HEK293 (cell line): ENCODE measurements around the gene NPHP1.

Source experiments
- CTCF ChIA-PET: fragments of 350-600 bp; formaldehyde crosslinking; extraction: SDS; loops from one replicate; lab custom pipeline; 2021; ENCODE audit warnings: antibody characterized with exemption; lab: Yijun Ruan, JAX
- POLR2A ChIA-PET: fragments of 300-600 bp; formaldehyde crosslinking; extraction: SDS; loops from one replicate; lab custom pipeline; 2020; ENCODE audit warnings: antibody characterized with exemption, inconsistent platforms; lab: Yijun Ruan, JAX
- H3K27ac ChIP-seq: fragments of 200-500 bp; sonication (Bioruptor generic); 2 replicates; pipeline ENCODE4 v1.5.1; 2014; ENCODE audit warnings: low read depth, low read length, control low read depth, inconsistent platforms; ENCODE audit errors: extremely low read depth
- H3K36me3 ChIP-seq, 2 experiments: fragments of 200-500 bp in 1 of 2; sonication (Bioruptor generic) in 1 of 2; 1 replicate in 1 of 2; 2 replicates in 1 of 2; pipeline ENCODE4 v1.5.1; 2014 to 2017; ENCODE audit warnings: inconsistent platforms in 2 of 2, low read length in 2 of 2; ENCODE audit not compliant: control insufficient read depth in 2 of 2, insufficient read depth in 1 of 2
- H3K4me1 ChIP-seq: fragments of 200-500 bp; sonication (Bioruptor generic); 2 replicates; pipeline ENCODE4 v1.5.1; 2014; ENCODE audit warnings: mild to moderate bottlenecking, low read length, inconsistent platforms; ENCODE audit not compliant: control insufficient read depth, insufficient read depth
- H3K4me3 ChIP-seq: 2 replicates; pipeline ENCODE4 v1.5.1; 2011; ENCODE audit warnings: low read depth, mild to moderate bottlenecking, control low read depth, low read length, moderate library complexity
- H3K9me3 ChIP-seq: fragments of 200-500 bp; sonication (Bioruptor generic); 2 replicates; pipeline ENCODE4 v1.5.1; 2014; ENCODE audit warnings: low read depth, low read length, inconsistent platforms; ENCODE audit not compliant: control insufficient read depth, insufficient read depth
- FEZF1 ChIP-seq: fragments of 450-650 bp; formaldehyde crosslinking; IDR thresholded peaks from 2 replicates; pipeline ENCODE4 v1.5.1; 2016; ENCODE audit warnings: missing biosample characterization, missing genetic modification characterization
- GLI4 ChIP-seq: fragments of 450-650 bp; formaldehyde crosslinking; IDR thresholded peaks from 2 replicates; pipeline ENCODE4 v1.5.1; 2016; ENCODE audit warnings: missing biosample characterization, missing genetic modification characterization
- HOXA7 ChIP-seq: sonication (generic); formaldehyde crosslinking; IDR thresholded peaks from 2 replicates; pipeline ENCODE4 v1.8.1; 2022; ENCODE audit warnings: missing genetic modification reagents, borderline replicate concordance
- KLF1 ChIP-seq: fragments of 450-650 bp; formaldehyde crosslinking; IDR thresholded peaks from 2 replicates; pipeline ENCODE4 v1.5.1; 2016; ENCODE audit warnings: missing biosample characterization, missing genetic modification characterization
- KLF7 ChIP-seq: fragments of 450-650 bp; formaldehyde crosslinking; IDR thresholded peaks from 2 replicates; pipeline ENCODE4 v1.5.1; 2016; ENCODE audit warnings: missing biosample characterization, missing genetic modification characterization, borderline replicate concordance
- MEIS1 ChIP-seq: sonication (generic); formaldehyde crosslinking; IDR thresholded peaks from 2 replicates; pipeline ENCODE4 v1.8.1; 2022; ENCODE audit warnings: missing genetic modification reagents, mild to moderate bottlenecking, borderline replicate concordance
- MZF1 ChIP-seq: fragments of 450-650 bp; formaldehyde crosslinking; IDR thresholded peaks from 2 replicates; pipeline ENCODE4 v1.5.1; 2017; ENCODE audit warnings: missing biosample characterization, missing genetic modification characterization, borderline replicate concordance
- ZBTB7A ChIP-seq: fragments of 450-650 bp; formaldehyde crosslinking; IDR thresholded peaks from 2 replicates; pipeline ENCODE4 v1.5.1; 2016; ENCODE audit warnings: low read depth, missing biosample characterization, missing genetic modification characterization
- ZIC2 ChIP-seq: fragments of 450-650 bp; formaldehyde crosslinking; IDR thresholded peaks from 2 replicates; pipeline ENCODE4 v1.5.1; 2016; ENCODE audit warnings: missing biosample characterization, missing genetic modification characterization
- ZNF202 ChIP-seq: fragments of 450-650 bp; formaldehyde crosslinking; IDR thresholded peaks from 2 replicates; pipeline ENCODE4 v1.5.1; 2016; ENCODE audit warnings: missing biosample characterization, missing genetic modification characterization, borderline replicate concordance
- ZNF223 ChIP-seq: fragments of 450-650 bp; formaldehyde crosslinking; IDR thresholded peaks from 2 replicates; pipeline ENCODE4 v1.5.1; 2016; ENCODE audit warnings: missing biosample characterization, missing genetic modification characterization
- ZNF311 ChIP-seq: fragments of 450-650 bp; formaldehyde crosslinking; IDR thresholded peaks from 2 replicates; pipeline ENCODE4 v1.5.1; 2017; ENCODE audit warnings: missing biosample characterization, missing genetic modification characterization, borderline replicate concordance
- ZNF555 ChIP-seq: fragments of 450-650 bp; formaldehyde crosslinking; conservative IDR thresholded peaks from 2 replicates; pipeline ENCODE4 v1.5.1; 2017; ENCODE audit warnings: missing biosample characterization, mild to moderate bottlenecking, missing genetic modification characterization, inconsistent platforms
- ZNF600 ChIP-seq: fragments of 450-650 bp; formaldehyde crosslinking; IDR thresholded peaks from 2 replicates; pipeline ENCODE4 v1.5.1; 2016; ENCODE audit warnings: missing biosample characterization, missing genetic modification characterization
- ZNF792 ChIP-seq: fragments of 450-650 bp; formaldehyde crosslinking; IDR thresholded peaks from 2 replicates; pipeline ENCODE4 v1.5.1; 2016; ENCODE audit warnings: missing biosample characterization, missing genetic modification characterization
- TF ChIP-seq, protein P1 (sequence below): fragments of 450-650 bp; formaldehyde crosslinking; IDR thresholded peaks from 2 replicates; pipeline ENCODE4 v1.5.1; 2016; ENCODE audit warnings: missing biosample characterization, missing genetic modification characterization
- TF ChIP-seq, protein P2 (sequence below): fragments of 450-650 bp; formaldehyde crosslinking; conservative IDR thresholded peaks from 2 replicates; pipeline ENCODE4 v1.5.1; 2016; ENCODE audit warnings: low read depth, missing biosample characterization, missing genetic modification characterization
- TF ChIP-seq, protein P3 (sequence below): fragments of 450-650 bp; formaldehyde crosslinking; optimal IDR thresholded peaks from 2 replicates; pipeline ENCODE3; 2016; ENCODE audit warnings: missing biosample characterization, mild to moderate bottlenecking, missing genetic modification characterization
- TF ChIP-seq, protein P4 (sequence below): fragments of 450-650 bp; formaldehyde crosslinking; IDR thresholded peaks from 2 replicates; pipeline ENCODE4 v1.5.1; 2016; ENCODE audit warnings: missing biosample characterization, missing genetic modification characterization, borderline replicate concordance
- TF ChIP-seq, protein P5 (sequence below): IDR thresholded peaks from 2 replicates; pipeline ENCODE4 v1.6.1; 2011; ENCODE audit warnings: mild to moderate bottlenecking, low read depth, low read length, borderline replicate concordance

NPHP1 gene

DNA sequence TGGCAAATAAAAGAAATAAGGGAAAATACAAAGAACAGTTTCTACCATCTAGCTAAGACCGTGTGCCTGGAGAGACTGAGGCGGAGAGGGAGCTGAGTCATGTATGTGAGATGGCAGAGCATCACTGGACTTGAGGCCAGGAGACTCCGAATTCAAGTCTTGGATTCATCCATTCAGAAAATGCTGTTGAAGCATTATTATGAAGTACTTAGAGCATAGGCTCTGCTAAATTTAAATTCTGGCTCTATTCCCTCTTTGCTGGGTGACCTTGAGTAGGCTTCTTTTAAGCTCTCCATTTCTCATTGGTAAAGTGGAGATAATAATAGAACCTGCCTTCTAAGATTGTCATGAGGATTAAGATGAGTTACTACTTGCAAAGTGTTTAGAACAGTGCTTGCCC, 34.7 kb downstream of the NPHP1 start:
- Histone ChIP-seq H3K9me3 (no peaks in the 10 kb centered on the region), H3K4me3 (no peak overlapping the region), H3K36me3 (no peaks in the 10 kb centered on the region), H3K4me1 (no peaks in the 10 kb centered on the region), H3K27ac (no peak overlapping the region)
- POLR2A ChIA-PET, result no interaction called here
- CTCF ChIA-PET, result interaction anchor here (0.7 to 1.7 kb wide), 3 partner anchors 8 to 13 kb away, joined by 3 to 12 read pairs (median 3); no protein-coding TSS in a partner anchor
- no peak for TF ChIP-seq ZNF600 (tag by site-specific recombination)
- TF ChIP-seq ZBTB7A, result no peak
- no peak for TF ChIP-seq ZNF792 (tag by site-specific recombination)
- TF ChIP-seq ZNF555, result no peak
- TF ChIP-seq, protein P1, sequence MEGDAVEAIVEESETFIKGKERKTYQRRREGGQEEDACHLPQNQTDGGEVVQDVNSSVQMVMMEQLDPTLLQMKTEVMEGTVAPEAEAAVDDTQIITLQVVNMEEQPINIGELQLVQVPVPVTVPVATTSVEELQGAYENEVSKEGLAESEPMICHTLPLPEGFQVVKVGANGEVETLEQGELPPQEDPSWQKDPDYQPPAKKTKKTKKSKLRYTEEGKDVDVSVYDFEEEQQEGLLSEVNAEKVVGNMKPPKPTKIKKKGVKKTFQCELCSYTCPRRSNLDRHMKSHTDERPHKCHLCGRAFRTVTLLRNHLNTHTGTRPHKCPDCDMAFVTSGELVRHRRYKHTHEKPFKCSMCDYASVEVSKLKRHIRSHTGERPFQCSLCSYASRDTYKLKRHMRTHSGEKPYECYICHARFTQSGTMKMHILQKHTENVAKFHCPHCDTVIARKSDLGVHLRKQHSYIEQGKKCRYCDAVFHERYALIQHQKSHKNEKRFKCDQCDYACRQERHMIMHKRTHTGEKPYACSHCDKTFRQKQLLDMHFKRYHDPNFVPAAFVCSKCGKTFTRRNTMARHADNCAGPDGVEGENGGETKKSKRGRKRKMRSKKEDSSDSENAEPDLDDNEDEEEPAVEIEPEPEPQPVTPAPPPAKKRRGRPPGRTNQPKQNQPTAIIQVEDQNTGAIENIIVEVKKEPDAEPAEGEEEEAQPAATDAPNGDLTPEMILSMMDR (tag by site-specific recombination), result no peak
- no peak for TF ChIP-seq KLF1 (tag by site-specific recombination)
- TF ChIP-seq, protein P2, sequence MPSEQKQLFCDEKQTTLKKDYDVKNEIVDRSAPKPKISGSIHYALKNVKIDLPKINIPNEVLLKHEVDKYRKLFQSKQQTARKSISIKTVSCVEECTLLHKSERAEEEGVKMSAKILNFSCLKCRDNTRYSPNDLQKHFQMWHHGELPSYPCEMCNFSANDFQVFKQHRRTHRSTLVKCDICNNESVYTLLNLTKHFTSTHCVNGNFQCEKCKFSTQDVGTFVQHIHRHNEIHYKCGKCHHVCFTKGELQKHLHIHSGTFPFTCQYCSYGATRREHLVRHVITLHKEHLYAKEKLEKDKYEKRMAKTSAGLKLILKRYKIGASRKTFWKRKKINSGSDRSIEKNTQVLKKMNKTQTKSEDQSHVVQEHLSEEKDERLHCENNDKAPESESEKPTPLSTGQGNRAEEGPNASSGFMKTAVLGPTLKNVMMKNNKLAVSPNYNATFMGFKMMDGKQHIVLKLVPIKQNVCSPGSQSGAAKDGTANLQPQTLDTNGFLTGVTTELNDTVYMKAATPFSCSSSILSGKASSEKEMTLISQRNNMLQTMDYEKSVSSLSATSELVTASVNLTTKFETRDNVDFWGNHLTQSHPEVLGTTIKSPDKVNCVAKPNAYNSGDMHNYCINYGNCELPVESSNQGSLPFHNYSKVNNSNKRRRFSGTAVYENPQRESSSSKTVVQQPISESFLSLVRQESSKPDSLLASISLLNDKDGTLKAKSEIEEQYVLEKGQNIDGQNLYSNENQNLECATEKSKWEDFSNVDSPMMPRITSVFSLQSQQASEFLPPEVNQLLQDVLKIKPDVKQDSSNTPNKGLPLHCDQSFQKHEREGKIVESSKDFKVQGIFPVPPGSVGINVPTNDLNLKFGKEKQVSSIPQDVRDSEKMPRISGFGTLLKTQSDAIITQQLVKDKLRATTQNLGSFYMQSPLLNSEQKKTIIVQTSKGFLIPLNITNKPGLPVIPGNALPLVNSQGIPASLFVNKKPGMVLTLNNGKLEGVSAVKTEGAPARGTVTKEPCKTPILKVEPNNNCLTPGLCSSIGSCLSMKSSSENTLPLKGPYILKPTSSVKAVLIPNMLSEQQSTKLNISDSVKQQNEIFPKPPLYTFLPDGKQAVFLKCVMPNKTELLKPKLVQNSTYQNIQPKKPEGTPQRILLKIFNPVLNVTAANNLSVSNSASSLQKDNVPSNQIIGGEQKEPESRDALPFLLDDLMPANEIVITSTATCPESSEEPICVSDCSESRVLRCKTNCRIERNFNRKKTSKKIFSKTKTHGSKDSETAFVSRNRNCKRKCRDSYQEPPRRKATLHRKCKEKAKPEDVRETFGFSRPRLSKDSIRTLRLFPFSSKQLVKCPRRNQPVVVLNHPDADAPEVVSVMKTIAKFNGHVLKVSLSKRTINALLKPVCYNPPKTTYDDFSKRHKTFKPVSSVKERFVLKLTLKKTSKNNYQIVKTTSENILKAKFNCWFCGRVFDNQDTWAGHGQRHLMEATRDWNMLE (tag by site-specific recombination), result no peak
- TF ChIP-seq, protein P3, sequence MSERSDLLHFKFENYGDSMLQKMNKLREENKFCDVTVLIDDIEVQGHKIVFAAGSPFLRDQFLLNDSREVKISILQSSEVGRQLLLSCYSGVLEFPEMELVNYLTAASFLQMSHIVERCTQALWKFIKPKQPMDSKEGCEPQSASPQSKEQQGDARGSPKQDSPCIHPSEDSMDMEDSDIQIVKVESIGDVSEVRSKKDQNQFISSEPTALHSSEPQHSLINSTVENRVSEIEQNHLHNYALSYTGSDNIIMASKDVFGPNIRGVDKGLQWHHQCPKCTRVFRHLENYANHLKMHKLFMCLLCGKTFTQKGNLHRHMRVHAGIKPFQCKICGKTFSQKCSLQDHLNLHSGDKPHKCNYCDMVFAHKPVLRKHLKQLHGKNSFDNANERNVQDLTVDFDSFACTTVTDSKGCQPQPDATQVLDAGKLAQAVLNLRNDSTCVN, result no peak
- no peak for TF ChIP-seq HOXA7 (CRISPR knock-in tag)
- TF ChIP-seq GLI4 (tag by site-specific recombination), result no peak
- TF ChIP-seq, protein P4, sequence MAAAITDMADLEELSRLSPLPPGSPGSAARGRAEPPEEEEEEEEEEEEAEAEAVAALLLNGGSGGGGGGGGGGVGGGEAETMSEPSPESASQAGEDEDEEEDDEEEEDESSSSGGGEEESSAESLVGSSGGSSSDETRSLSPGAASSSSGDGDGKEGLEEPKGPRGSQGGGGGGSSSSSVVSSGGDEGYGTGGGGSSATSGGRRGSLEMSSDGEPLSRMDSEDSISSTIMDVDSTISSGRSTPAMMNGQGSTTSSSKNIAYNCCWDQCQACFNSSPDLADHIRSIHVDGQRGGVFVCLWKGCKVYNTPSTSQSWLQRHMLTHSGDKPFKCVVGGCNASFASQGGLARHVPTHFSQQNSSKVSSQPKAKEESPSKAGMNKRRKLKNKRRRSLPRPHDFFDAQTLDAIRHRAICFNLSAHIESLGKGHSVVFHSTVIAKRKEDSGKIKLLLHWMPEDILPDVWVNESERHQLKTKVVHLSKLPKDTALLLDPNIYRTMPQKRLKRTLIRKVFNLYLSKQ (tag by site-specific recombination), result no peak
- no peak for TF ChIP-seq ZNF223
- TF ChIP-seq ZNF311 (tag by site-specific recombination), result no peak
- no peak for TF ChIP-seq KLF7
- TF ChIP-seq ZIC2 (tag by site-specific recombination), result no peak
- TF ChIP-seq ZNF202 (tag by site-specific recombination), result no peak
- TF ChIP-seq, protein P5, sequence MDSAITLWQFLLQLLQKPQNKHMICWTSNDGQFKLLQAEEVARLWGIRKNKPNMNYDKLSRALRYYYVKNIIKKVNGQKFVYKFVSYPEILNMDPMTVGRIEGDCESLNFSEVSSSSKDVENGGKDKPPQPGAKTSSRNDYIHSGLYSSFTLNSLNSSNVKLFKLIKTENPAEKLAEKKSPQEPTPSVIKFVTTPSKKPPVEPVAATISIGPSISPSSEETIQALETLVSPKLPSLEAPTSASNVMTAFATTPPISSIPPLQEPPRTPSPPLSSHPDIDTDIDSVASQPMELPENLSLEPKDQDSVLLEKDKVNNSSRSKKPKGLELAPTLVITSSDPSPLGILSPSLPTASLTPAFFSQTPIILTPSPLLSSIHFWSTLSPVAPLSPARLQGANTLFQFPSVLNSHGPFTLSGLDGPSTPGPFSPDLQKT, result no peak
- TF ChIP-seq MEIS1 (CRISPR knock-in tag), result no peak
- no peak for TF ChIP-seq MZF1 (tag by site-specific recombination)
- TF ChIP-seq FEZF1 (tag by site-specific recombination), result no peak
